Gastroesophageal sphincter (tissue), 3 donors: ENCODE measurements around the gene CLASP1.

Source experiments
- EP300 ChIP-seq: sonication (generic); formaldehyde crosslinking; IDR thresholded peaks from one replicate; pipeline ENCODE4 v1.6.1; 2017; ENCODE audit warnings: antibody characterized with exemption, mild to moderate bottlenecking
- POLR2A ChIP-seq, 2 donors: fragments of 450-650 bp; IDR thresholded peaks; one replicate each; pipeline ENCODE4 v1.6.1; 2017; ENCODE audit warnings: antibody characterized with exemption in 2 of 2, mild to moderate bottlenecking in 2 of 2, moderate library complexity in 1 of 2
- TF ChIP-seq, protein P1 (sequence below), 4 experiments: fragments of 200-600 bp in 2 of 4; fragments of 450-650 bp in 2 of 4; sonication (generic) in 1 of 4; IDR thresholded peaks; one replicate each; pipeline ENCODE4 v1.5.1; 2017 to 2019; ENCODE audit warnings: antibody characterized with exemption in 4 of 4, mild to moderate bottlenecking in 2 of 4, moderate library complexity in 2 of 4

DNA sequence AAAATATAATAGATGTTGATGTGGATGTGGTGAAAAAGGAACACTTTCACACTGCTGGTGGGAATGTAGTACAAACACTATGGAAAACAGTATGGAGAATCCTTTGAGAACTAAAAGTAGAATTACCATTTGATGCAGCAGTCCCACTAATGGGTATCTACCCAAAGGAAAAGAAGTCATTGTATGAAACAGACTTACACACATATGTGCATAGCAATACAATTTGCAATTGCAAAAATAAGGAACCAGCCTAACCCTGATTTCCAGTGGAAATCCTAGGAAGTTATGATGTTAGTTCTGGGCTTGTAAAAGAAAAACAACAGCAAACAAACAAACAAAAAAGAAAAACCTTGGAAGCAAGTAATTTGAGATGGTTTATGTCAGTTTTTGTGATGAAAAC lies 28.6 kb upstream of the CLASP1 start:
- TF ChIP-seq, protein P1, sequence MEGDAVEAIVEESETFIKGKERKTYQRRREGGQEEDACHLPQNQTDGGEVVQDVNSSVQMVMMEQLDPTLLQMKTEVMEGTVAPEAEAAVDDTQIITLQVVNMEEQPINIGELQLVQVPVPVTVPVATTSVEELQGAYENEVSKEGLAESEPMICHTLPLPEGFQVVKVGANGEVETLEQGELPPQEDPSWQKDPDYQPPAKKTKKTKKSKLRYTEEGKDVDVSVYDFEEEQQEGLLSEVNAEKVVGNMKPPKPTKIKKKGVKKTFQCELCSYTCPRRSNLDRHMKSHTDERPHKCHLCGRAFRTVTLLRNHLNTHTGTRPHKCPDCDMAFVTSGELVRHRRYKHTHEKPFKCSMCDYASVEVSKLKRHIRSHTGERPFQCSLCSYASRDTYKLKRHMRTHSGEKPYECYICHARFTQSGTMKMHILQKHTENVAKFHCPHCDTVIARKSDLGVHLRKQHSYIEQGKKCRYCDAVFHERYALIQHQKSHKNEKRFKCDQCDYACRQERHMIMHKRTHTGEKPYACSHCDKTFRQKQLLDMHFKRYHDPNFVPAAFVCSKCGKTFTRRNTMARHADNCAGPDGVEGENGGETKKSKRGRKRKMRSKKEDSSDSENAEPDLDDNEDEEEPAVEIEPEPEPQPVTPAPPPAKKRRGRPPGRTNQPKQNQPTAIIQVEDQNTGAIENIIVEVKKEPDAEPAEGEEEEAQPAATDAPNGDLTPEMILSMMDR (IDR thresholded peaks at IDR 0.05), result no peak
- no peak for TF ChIP-seq EP300
- no peak for TF ChIP-seq POLR2A (IDR thresholded peaks at IDR 0.05)
